Smooth muscle cell (in vitro differentiated cells): Measurements from ENCODE around the gene IL11RA. TPM values are rescaled to one million over a fixed set of nuclear protein-coding genes. Genes with fewer than 3 reads are reported as not detected.

Source experiments
- DNase-seq: peaks from one replicate; lab custom pipeline; 2025; ENCODE audit not compliant: unreplicated experiment; lab: John Stamatoyannopoulos, UW
- H2AFZ ChIP-seq: fragments of 200-600 bp; sonication (generic); 2 replicates; pipeline ENCODE4 v1.6.0; 2016; ENCODE audit warnings: antibody characterized with exemption, low read depth, mild to moderate bottlenecking
- H3F3A ChIP-seq: fragments of 200-600 bp; sonication (generic); 2 replicates; pipeline ENCODE4 v1.6.0; 2017; ENCODE audit warnings: antibody characterized with exemption, low read depth
- H3K27ac ChIP-seq: fragments of 200-600 bp; sonication (generic); 2 replicates; pipeline ENCODE4 v1.5.1; 2016; ENCODE audit warnings: low read depth, mild to moderate bottlenecking
- H3K27me3 ChIP-seq: fragments of 200-600 bp; sonication (generic); 2 replicates; pipeline ENCODE4 v1.6.1; 2016; ENCODE audit warnings: low read depth, mild to moderate bottlenecking
- H3K36me3 ChIP-seq: fragments of 200-600 bp; sonication (generic); 2 replicates; pipeline ENCODE4 v1.5.1; 2016; ENCODE audit warnings: low read depth
- H3K4me1 ChIP-seq: fragments of 200-600 bp; sonication (generic); 2 replicates; pipeline ENCODE4 v1.5.1; 2016; ENCODE audit warnings: low read depth
- H3K4me2 ChIP-seq: fragments of 200-600 bp; sonication (generic); 2 replicates; pipeline ENCODE4 v1.6.0; 2016; ENCODE audit warnings: mild to moderate bottlenecking
- H3K4me3 ChIP-seq: fragments of 200-600 bp; sonication (generic); 2 replicates; pipeline ENCODE4 v1.5.1; 2016; ENCODE audit warnings: mild to moderate bottlenecking
- H3K79me2 ChIP-seq: fragments of 200-600 bp; sonication (generic); 2 replicates; pipeline ENCODE4 v1.6.0; 2016; ENCODE audit warnings: low read depth, mild to moderate bottlenecking
- H3K9ac ChIP-seq: fragments of 200-600 bp; sonication (generic); 2 replicates; pipeline ENCODE4 v1.6.0; 2016; ENCODE audit warnings: low read depth
- H3K9me3 ChIP-seq: fragments of 200-600 bp; sonication (generic); replicated peaks from 2 replicates; pipeline ENCODE4 v1.5.1; 2016; ENCODE audit warnings: low read depth
- H4K20me1 ChIP-seq: fragments of 200-600 bp; sonication (generic); 2 replicates; pipeline ENCODE4 v1.6.0; 2016; ENCODE audit warnings: low read depth
- WGBS: methylation state at CpG from one replicate; pipeline ENCODE4 v1.1.7; 2016; ENCODE audit warnings: low lambda C conversion rate; 5-methylcytosine and 5-hydroxymethylcytosine counted together
- polyA plus RNA-seq: library from polyadenylated mRNA; unstranded; fragments of >200 nt; fragmentation: Nextera tagmentation; extraction: Ambion mirVana; gene quantifications from 2 replicates; pipeline ENCODE4 v1.2.1, GENCODE V29; 2016
- total RNA-seq: library from RNA; depleted of rRNA; stranded (reverse); fragments of >200 nt; gene quantifications from 2 replicates; pipeline ENCODE4 v1.2.3, GENCODE V29; 2014
- TF ChIP-seq, protein P1 (sequence below): fragments of 200-600 bp; sonication (generic); IDR thresholded peaks from 2 replicates; pipeline ENCODE4 v1.5.1; 2017; ENCODE audit warnings: borderline replicate concordance, mild to moderate bottlenecking, antibody characterized with exemption; ENCODE audit not compliant: insufficient read depth, poor library complexity, severe bottlenecking

The IL11RA gene
- total and polyA plus RNA-seq, 2 experiments from 2014 or later = 44.5 to 99.8 TPM

GRCh38 chr9:34607331-34607730 is 44.7 kb upstream of the IL11RA start:
- Histone ChIP-seq H3F3A (no peaks in the 10 kb centered on the region), H3K4me3 (no peak overlapping the region), H3K4me1 (peaks cover 7% of the 10 kb centered on the region), H4K20me1 (no peaks in the 10 kb centered on the region), H3K9ac (no peak overlapping the region), H3K27me3 (no peaks in the 10 kb centered on the region), H3K79me2 (peaks cover 3% of the 10 kb centered on the region), H3K27ac (no peak overlapping the region), H2AFZ (no peak overlapping the region), H3K9me3 (no peaks in the 10 kb centered on the region), H3K4me2 (no peak overlapping the region), H3K36me3 (no peaks in the 10 kb centered on the region)
- TF ChIP-seq, protein P1, sequence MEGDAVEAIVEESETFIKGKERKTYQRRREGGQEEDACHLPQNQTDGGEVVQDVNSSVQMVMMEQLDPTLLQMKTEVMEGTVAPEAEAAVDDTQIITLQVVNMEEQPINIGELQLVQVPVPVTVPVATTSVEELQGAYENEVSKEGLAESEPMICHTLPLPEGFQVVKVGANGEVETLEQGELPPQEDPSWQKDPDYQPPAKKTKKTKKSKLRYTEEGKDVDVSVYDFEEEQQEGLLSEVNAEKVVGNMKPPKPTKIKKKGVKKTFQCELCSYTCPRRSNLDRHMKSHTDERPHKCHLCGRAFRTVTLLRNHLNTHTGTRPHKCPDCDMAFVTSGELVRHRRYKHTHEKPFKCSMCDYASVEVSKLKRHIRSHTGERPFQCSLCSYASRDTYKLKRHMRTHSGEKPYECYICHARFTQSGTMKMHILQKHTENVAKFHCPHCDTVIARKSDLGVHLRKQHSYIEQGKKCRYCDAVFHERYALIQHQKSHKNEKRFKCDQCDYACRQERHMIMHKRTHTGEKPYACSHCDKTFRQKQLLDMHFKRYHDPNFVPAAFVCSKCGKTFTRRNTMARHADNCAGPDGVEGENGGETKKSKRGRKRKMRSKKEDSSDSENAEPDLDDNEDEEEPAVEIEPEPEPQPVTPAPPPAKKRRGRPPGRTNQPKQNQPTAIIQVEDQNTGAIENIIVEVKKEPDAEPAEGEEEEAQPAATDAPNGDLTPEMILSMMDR = no peak
- 64% methylated on average over 2 of the region's 2 CpGs for WGBS
- no peak for DNase-seq

GRCh38 chr9:34610434-34611206 is 41.4 kb upstream of the IL11RA start:
- Histone ChIP-seq H3K4me3 (no peak overlapping the region), H3F3A (peaks cover 7% of the 10 kb centered on the region), H3K9me3 (no peaks in the 10 kb centered on the region), H3K9ac (no peak overlapping the region), H3K4me1 (peaks cover 10% of the 10 kb centered on the region), H3K27me3 (no peaks in the 10 kb centered on the region), H3K36me3 (no peaks in the 10 kb centered on the region), H3K79me2 (peaks cover 3% of the 10 kb centered on the region), H2AFZ (no peak overlapping the region), H3K4me2 (peak overlapping the region; percentile 97), H4K20me1 (no peaks in the 10 kb centered on the region), H3K27ac (no peak overlapping the region)
- DNase-seq = no peak
- WGBS = 94% methylated on average over 20 of the region's 20 CpGs
- TF ChIP-seq, protein P1 = no peak

DNA sequence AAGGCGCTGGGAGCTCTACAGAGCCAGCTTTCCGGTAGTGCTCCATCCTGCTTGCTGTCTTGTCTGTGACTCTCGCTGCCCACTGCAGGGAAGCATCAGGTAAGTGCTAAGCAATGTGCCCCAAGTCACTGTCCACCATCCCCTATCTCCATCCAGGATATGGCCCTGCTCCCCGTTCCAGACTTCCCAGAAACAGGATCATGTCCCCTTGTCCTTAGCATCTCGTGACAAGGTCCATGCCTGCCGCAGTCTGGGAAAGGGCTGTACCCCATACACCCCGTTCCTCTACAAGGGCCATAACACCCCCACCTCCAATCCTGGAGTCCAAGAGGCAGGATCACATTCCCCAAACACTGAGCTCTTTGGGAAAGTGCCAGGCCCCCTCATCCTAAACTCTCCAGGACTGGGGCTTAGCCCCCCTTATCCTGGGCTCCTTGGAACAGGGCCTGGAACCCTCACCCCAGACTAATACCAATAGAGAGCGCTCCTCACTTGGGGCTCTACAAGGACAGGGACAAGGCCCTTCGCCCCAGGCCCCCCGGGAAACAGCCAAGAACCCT is 40.7 kb upstream of the IL11RA start:
- no peaks in the 10 kb centered on the region for H3K9me3 ChIP-seq
- peaks cover 1% of the 10 kb centered on the region for H3K36me3 ChIP-seq

More for the DNA sequence above, 40.7 kb upstream of the IL11RA start:
- DNase-seq = no peak
- TF ChIP-seq, protein P1 = no peak
- Histone ChIP-seq H3F3A (peaks cover 7% of the 10 kb centered on the region), H3K9ac (peak overlapping the region; percentile 87), H2AFZ (peak overlapping the region; percentile 89), H4K20me1 (no peaks in the 10 kb centered on the region), H3K4me1 (peaks cover 10% of the 10 kb centered on the region), H3K4me3 (peak overlapping the region; percentile 82), H3K27ac (no peak overlapping the region), H3K27me3 (no peaks in the 10 kb centered on the region), H3K4me2 (peak overlapping the region; percentile 97), H3K79me2 (peaks cover 3% of the 10 kb centered on the region)
- 65% methylated on average over 10 of the region's 10 CpGs for WGBS
